Breast epithelium (tissue), 3 donors: ENCODE data around the gene SAMD10.

Experiments
- POLR2AphosphoS5 ChIP-seq, 3 donors: sonication (generic); formaldehyde crosslinking; IDR thresholded peaks; one replicate each; pipeline ENCODE4 v1.6.1; 2017; ENCODE audit warnings: antibody characterized with exemption in 3 of 3
- TF ChIP-seq, protein P1 (sequence below), 3 donors: fragments of 450-650 bp; IDR thresholded peaks; one replicate each; pipeline ENCODE4 v1.5.1; 2016 to 2017; ENCODE audit warnings: antibody characterized with exemption in 3 of 3, mild to moderate bottlenecking in 3 of 3, moderate library complexity in 3 of 3

DNA sequence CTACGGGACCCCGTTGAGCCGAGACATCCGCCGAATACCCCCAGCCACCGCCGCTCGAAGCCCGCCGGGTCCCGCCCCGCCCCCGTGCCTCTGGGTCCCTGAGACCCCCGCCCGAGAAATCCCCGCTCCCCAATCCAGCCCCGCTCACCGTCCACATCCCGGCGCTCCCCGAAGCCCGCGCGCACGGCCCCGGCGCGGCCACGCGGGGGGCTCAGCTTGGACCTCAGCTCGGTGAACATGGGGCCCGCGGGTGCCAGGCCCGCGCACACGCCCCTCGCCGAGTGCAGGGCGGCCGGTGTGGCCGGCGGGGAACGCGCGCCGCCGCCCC is 249 bp downstream of the SAMD10 start:
- TF ChIP-seq, protein P1, sequence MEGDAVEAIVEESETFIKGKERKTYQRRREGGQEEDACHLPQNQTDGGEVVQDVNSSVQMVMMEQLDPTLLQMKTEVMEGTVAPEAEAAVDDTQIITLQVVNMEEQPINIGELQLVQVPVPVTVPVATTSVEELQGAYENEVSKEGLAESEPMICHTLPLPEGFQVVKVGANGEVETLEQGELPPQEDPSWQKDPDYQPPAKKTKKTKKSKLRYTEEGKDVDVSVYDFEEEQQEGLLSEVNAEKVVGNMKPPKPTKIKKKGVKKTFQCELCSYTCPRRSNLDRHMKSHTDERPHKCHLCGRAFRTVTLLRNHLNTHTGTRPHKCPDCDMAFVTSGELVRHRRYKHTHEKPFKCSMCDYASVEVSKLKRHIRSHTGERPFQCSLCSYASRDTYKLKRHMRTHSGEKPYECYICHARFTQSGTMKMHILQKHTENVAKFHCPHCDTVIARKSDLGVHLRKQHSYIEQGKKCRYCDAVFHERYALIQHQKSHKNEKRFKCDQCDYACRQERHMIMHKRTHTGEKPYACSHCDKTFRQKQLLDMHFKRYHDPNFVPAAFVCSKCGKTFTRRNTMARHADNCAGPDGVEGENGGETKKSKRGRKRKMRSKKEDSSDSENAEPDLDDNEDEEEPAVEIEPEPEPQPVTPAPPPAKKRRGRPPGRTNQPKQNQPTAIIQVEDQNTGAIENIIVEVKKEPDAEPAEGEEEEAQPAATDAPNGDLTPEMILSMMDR (IDR thresholded peaks at IDR 0.05): no peak
- TF ChIP-seq POLR2AphosphoS5 (IDR thresholded peaks at IDR 0.05): no peak
